GM10266 (cell line): ENCODE data around the gene MRPL19.
"Not testable (repeated sequence)": the region's sequence is repeated elsewhere in the genome, so short reads cannot be mapped to it uniquely, and the experiment has no call there.

Experiments
- DNase-seq: peaks from one replicate; pipeline ENCODE4 v3.0.0; 2012; ENCODE audit errors: extremely low spot score
- CTCF ChIP-seq: IDR thresholded peaks from 2 replicates; pipeline ENCODE4 v1.5.1; 2012; ENCODE audit warnings: mild to moderate bottlenecking, low read depth; ENCODE audit not compliant: control insufficient read depth, insufficient read depth; ENCODE audit errors: missing control alignments

MRPL19 gene

GRCh38 chr2:75710220-75710576 lies 63.6 kb downstream of the MRPL19 start:
- DNase-seq: no peak
- no peak for TF ChIP-seq CTCF

- DNase-seq: peak; percentile 94
- TF ChIP-seq CTCF: peak; percentile 43
Measured at GRCh38 chr2:75710577-75711253, 64.1 kb downstream of the MRPL19 start, which contains the start of gene GCFC2. Gene GCFC2 (minus strand): TSS chr2:75710915. CDS start chr2:75710855, 60 bp downstream.

GRCh38 chr2:75711590-75711989 lies 65.0 kb downstream of the MRPL19 start:
- DNase-seq: not testable (repeated sequence)

GRCh38 chr2:75716406-75716805 lies 69.8 kb downstream of the MRPL19 start:
- no peak for DNase-seq
- no peak for TF ChIP-seq CTCF

- DNase-seq: no peak
- no peak for TF ChIP-seq CTCF
Measured at GRCh38 chr2:75719616-75720015, 73.0 kb downstream of the MRPL19 start.

GRCh38 chr2:75720525-75720924 lies 73.9 kb downstream of the MRPL19 start:
- no peak for DNase-seq
- TF ChIP-seq CTCF: no peak

- no peak for TF ChIP-seq CTCF
- no peak for DNase-seq
Measured at GRCh38 chr2:75722687-75723086, 76.1 kb downstream of the MRPL19 start.

- no peak for TF ChIP-seq CTCF
- DNase-seq: no peak
Measured at GRCh38 chr2:75728614-75729419, 82.2 kb downstream of the MRPL19 start.
